Measurements from ENCODE around the gene IFNAR2. TPM values are rescaled to one million over a fixed set of nuclear protein-coding genes. Genes with fewer than 3 reads are reported as not detected.

Gene IFNAR2
- total and polyA plus RNA-seq, 2 experiments from 2014 or later = 16.8 to 18.2 TPM

GRCh38 chr21:33258475-33258874 is 28.7 kb downstream of the IFNAR2 start:
- Mint-ChIP-seq H3K4me1 (no peaks in the 10 kb centered on the region), H3K27ac (no peak overlapping the region), H3K36me3 (ENCODE audit: low read depth) (peaks cover 50% of the 10 kb centered on the region), H3K4me3 (no peak overlapping the region), H3K27me3 (ENCODE audit: insufficient read depth, low read depth, poor library complexity) (peaks cover 5% of the 10 kb centered on the region), H3K9me3 (peaks cover 4% of the 10 kb centered on the region; the same call in 1 of the 3 replicates)
- Histone ChIP-seq H3K4me1 (ENCODE audit: insufficient read depth) (no peaks in the 10 kb centered on the region), H2AFZ (no peak overlapping the region), H3K27me3 (ENCODE audit: insufficient read depth) (no peaks in the 10 kb centered on the region), H3K79me2 (replicated peaks; ENCODE audit: insufficient read depth) (no peaks in the 10 kb centered on the region), H3K9me2 (ENCODE audit: insufficient read depth) (0 out of 2 replicates have a peak, but pooled peaks cover 3% of the 10 kb centered on the region), H3K36me3 (ENCODE audit: insufficient read depth) (no peaks in the 10 kb centered on the region; the same call in none of the 2 replicates), H3K4me2 (no peak overlapping the region), H4K20me1 (replicated peaks; ENCODE audit: insufficient read depth) (no peaks in the 10 kb centered on the region; the same call in 1 of the 2 replicates), H3F3A (replicated peaks; ENCODE audit: low read depth) (no peaks in the 10 kb centered on the region), H3K4me3 (no peak overlapping the region), H3K27ac (ENCODE audit: low read depth) (no peak overlapping the region)
- DNase-seq (ENCODE audit: low spot score) = no peak
- ATAC-seq = no peak
- TF ChIP-seq STAT1 (IDR thresholded peaks at IDR 0.05; ENCODE audit: unreplicated experiment) = no peak
- no peak for TF ChIP-seq JUNB (IDR thresholded peaks at IDR 0.05; ENCODE audit: unreplicated experiment)
- no peak for TF ChIP-seq CTCF (conservative IDR thresholded peaks at IDR 0.05; ENCODE audit: low read depth in 2 of 2)
- TF ChIP-seq ZNF462 (CRISPR knock-in tag; IDR thresholded peaks at IDR 0.05) = no peak
- no peak for TF ChIP-seq EZH2 (IDR thresholded peaks at IDR 0.05; ENCODE audit: low read depth, unreplicated experiment)
- no peak for TF ChIP-seq POLR2AphosphoS5 (IDR thresholded peaks at IDR 0.05; ENCODE audit: low read depth)
- no peak for TF ChIP-seq ETS1 (IDR thresholded peaks at IDR 0.05)
- no peak for TF ChIP-seq ZNF114 (CRISPR knock-in tag; IDR thresholded peaks at IDR 0.05)
- TF ChIP-seq NANOG (IDR thresholded peaks at IDR 0.05; ENCODE audit: borderline replicate concordance) = no peak
- TF ChIP-seq REST (IDR thresholded peaks at IDR 0.05; ENCODE audit: unreplicated experiment) = no peak
- TF ChIP-seq ZNF331 (CRISPR knock-in tag; IDR thresholded peaks at IDR 0.05; ENCODE audit: low read depth) = no peak
- TF ChIP-seq CREB1 (CRISPR knock-in tag; IDR thresholded peaks at IDR 0.05; ENCODE audit: low read depth) = no peak
- no peak for TF ChIP-seq EZH2phosphoT487 (IDR thresholded peaks at IDR 0.05; ENCODE audit: unreplicated experiment)
